GM12891 (cell line): ENCODE data around the gene CBFA2T2.

ENCODE experiments used
- POLR2A ChIP-seq: IDR thresholded peaks from 2 replicates; pipeline ENCODE4 v1.6.1; 2011; ENCODE audit warnings: low read depth, low read length, control low read depth
- POLR2AphosphoS5 ChIP-seq: IDR thresholded peaks from 2 replicates; pipeline ENCODE4 v1.6.1; 2011; ENCODE audit warnings: low read depth, low read length, control low read depth
- TAF1 ChIP-seq: IDR thresholded peaks from 2 replicates; pipeline ENCODE4 v1.6.1; 2011; ENCODE audit warnings: low read depth, low read length, control low read depth

DNA sequence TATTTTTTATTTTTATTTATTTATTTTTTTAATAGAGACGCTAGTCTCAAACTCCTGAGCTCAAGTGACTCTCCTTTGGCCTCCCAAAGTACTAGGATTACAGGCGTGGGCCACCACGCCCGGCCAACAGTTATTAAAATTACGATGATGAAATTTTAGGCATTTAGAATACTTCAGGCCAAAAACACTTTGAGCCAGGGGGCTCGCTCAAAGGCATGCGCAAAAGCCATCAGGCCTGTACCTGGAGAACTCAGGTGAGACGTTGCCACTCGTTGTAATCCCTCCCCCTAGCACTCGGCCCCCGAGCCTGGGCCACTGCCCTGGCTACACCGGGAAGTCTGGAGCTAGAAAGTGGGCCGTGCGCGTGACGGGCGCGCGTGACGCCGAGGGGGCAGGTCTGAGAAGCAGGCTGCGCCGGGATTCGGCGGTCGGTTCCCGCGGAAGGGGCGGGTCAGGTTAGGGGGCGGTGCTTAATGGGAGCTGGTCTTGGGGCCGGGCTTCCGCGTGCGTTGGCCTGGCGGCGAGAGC is 337 bp upstream of the CBFA2T2 start:
- TF ChIP-seq POLR2A (peak; percentile 83), POLR2AphosphoS5 (peak; percentile 78), TAF1 (peak; percentile 80)
